ENCODE measurements around the gene HSD3B2.

Gene HSD3B2

GRCh38 chr1:119472080-119472818, 57.3 kb downstream of the HSD3B2 start:
- TF ChIP-seq CTCF (IDR thresholded peaks at IDR 0.05; ENCODE audit: insufficient read depth, low read length, poor library complexity, severe bottlenecking): no peak
- DNase-seq (ENCODE audit: extremely low read depth, insufficient read length): no peak
- no peaks in the 10 kb centered on the region; the same call in 1 of the 2 replicates for H3K27me3 ChIP-seq (replicated peaks; ENCODE audit: control insufficient read depth, insufficient read depth, low read length)
- no peaks in the 10 kb centered on the region for H3K36me3 ChIP-seq (ENCODE audit: control insufficient read depth, insufficient read depth, low read length)
- H3K4me3 ChIP-seq (replicated peaks; ENCODE audit: low read depth, low read length): no peak overlapping the region

Measured in GM06990 (cell line).